ENCODE results near the gene ATAD2B. TPM values are rescaled to one million over a fixed set of nuclear protein-coding genes. Genes with fewer than 3 reads are reported as not detected.

The ATAD2B gene
- total RNA-seq, 2 experiments from 2014 or later, result 9.4 to 21.7 TPM

- ChIA-PET POLR2A (interaction anchor here (0.6 to 1.3 kb wide), 3 partner anchors 82 to 310 kb away, joined by 3 to 5 read pairs (median 3); partner anchors contain the start of gene WDCP), CTCF (ENCODE audit: unreplicated experiment) (interaction anchor here (0.5 kb wide), 1 partner anchor 177 kb away, joined by 3 read pairs; no protein-coding TSS in a partner anchor)
- H3K9me3 ChIP-seq (ENCODE audit: low read length), result no peaks in the 10 kb centered on the region
- no peak overlapping the region for H2AFZ ChIP-seq (ENCODE audit: low read length)
- no peak overlapping the region for H3K4me2 ChIP-seq (ENCODE audit: low read length)
- TF ChIP-seq EZH2phosphoT487 (IDR thresholded peaks at IDR 0.05; ENCODE audit: borderline replicate concordance, low read depth, low read length), result no peak
- no peak for TF ChIP-seq CTCF (conservative IDR thresholded peaks at IDR 0.05; ENCODE audit: low read length)
- intact Hi-C loops (cut with micrococcal nuclease; ENCODE audit: unreplicated experiment), result no loop called here
- H3K79me2 ChIP-seq (ENCODE audit: insufficient read depth, low read depth, low read length), result no peaks in the 10 kb centered on the region
- H3K4me3 ChIP-seq (ENCODE audit: low read depth, low read length, poor library complexity, severe bottlenecking), result no peak overlapping the region
- no peak overlapping the region for H3K27ac ChIP-seq (ENCODE audit: low read depth, low read length, poor library complexity, severe bottlenecking)
- H3K36me3 ChIP-seq (ENCODE audit: insufficient read depth, low read length), result no peaks in the 10 kb centered on the region; the same call in 1 of the 2 replicates
- peaks cover 22% of the 10 kb centered on the region for H3K4me1 ChIP-seq (ENCODE audit: insufficient read depth, low read length, poor library complexity, severe bottlenecking)
- H4K20me1 ChIP-seq (ENCODE audit: insufficient read depth, low read length), result no peaks in the 10 kb centered on the region
- no peak for DNase-seq (ENCODE audit: low spot score)
- BruUV-seq (replicated peaks), result no TSS peak
- no peaks in the 10 kb centered on the region for H3K9me2 ChIP-seq (ENCODE audit: insufficient read depth, low read length)
These were observed 67.7 kb downstream of the ATAD2B start for GRCh38 chr2:23859234-23859633.

GRCh38 chr2:23850564-23851256 lies 76.2 kb downstream of the ATAD2B start:
- Histone ChIP-seq H3K36me3 (ENCODE audit: insufficient read depth, low read length) (no peaks in the 10 kb centered on the region; the same call in 1 of the 2 replicates), H4K20me1 (ENCODE audit: insufficient read depth, low read length) (0 out of 2 replicates have a peak, but pooled peaks cover 4% of the 10 kb centered on the region), H3K79me2 (ENCODE audit: insufficient read depth, low read depth, low read length) (no peaks in the 10 kb centered on the region), H3K4me2 (ENCODE audit: low read length) (no peak overlapping the region), H3K27ac (ENCODE audit: low read depth, low read length, poor library complexity, severe bottlenecking) (no peak overlapping the region), H3K9me3 (ENCODE audit: low read length) (no peaks in the 10 kb centered on the region), H3K4me3 (ENCODE audit: low read depth, low read length, poor library complexity, severe bottlenecking) (no peak overlapping the region), H2AFZ (ENCODE audit: low read length) (no peak overlapping the region), H3K4me1 (ENCODE audit: insufficient read depth, low read length, poor library complexity, severe bottlenecking) (peaks cover 10% of the 10 kb centered on the region), H3K9me2 (ENCODE audit: insufficient read depth, low read length) (no peaks in the 10 kb centered on the region)
- peak; percentile 1 for DNase-seq (ENCODE audit: low spot score)
- CTCF ChIA-PET (ENCODE audit: unreplicated experiment), result interaction anchor here (0.8 kb wide), 1 partner anchor 26 kb away, joined by 4 read pairs; no protein-coding TSS in a partner anchor
- no TSS peak for BruUV-seq (replicated peaks)
- TF ChIP-seq CTCF (conservative IDR thresholded peaks at IDR 0.05; ENCODE audit: low read length) (no peak), EZH2phosphoT487 (IDR thresholded peaks at IDR 0.05; ENCODE audit: borderline replicate concordance, low read depth, low read length) (no peak)
- POLR2A ChIA-PET, result interaction anchor here (0.5 to 1.2 kb wide), 5 partner anchors 10 to 425 kb away, joined by 3 to 6 read pairs (median 4); no protein-coding TSS in a partner anchor
- intact Hi-C loops (cut with micrococcal nuclease; ENCODE audit: unreplicated experiment), result no loop called here

GRCh38 chr2:23844905-23845304 lies 82.0 kb downstream of the ATAD2B start:
- intact Hi-C loops (cut with micrococcal nuclease; ENCODE audit: unreplicated experiment), result no loop called here
- no peak overlapping the region for H3K27ac ChIP-seq (ENCODE audit: low read depth, low read length, poor library complexity, severe bottlenecking)
- no peaks in the 10 kb centered on the region for H3K36me3 ChIP-seq (ENCODE audit: insufficient read depth, low read length)
- BruUV-seq (replicated peaks), result no TSS peak
- H3K79me2 ChIP-seq (ENCODE audit: insufficient read depth, low read depth, low read length), result no peaks in the 10 kb centered on the region
- no peaks in the 10 kb centered on the region for H3K4me1 ChIP-seq (ENCODE audit: insufficient read depth, low read length, poor library complexity, severe bottlenecking)
- DNase-seq (ENCODE audit: low spot score), result no peak
- no peak for TF ChIP-seq CTCF (conservative IDR thresholded peaks at IDR 0.05; ENCODE audit: low read length)
- TF ChIP-seq EZH2phosphoT487 (IDR thresholded peaks at IDR 0.05; ENCODE audit: borderline replicate concordance, low read depth, low read length), result no peak
- no peak overlapping the region for H3K4me2 ChIP-seq (ENCODE audit: low read length)
- H2AFZ ChIP-seq (ENCODE audit: low read length), result no peak overlapping the region
- ChIA-PET CTCF (ENCODE audit: unreplicated experiment) (no interaction called here), POLR2A (interaction anchor here (0.7 kb wide), 1 partner anchor 240 kb away, joined by 3 read pairs; the partner anchor contains the start of gene TP53I3)
- no peaks in the 10 kb centered on the region for H4K20me1 ChIP-seq (ENCODE audit: insufficient read depth, low read length)
- no peak overlapping the region for H3K4me3 ChIP-seq (ENCODE audit: low read depth, low read length, poor library complexity, severe bottlenecking)
- peaks cover 19% of the 10 kb centered on the region; the same call in 1 of the 2 replicates for H3K9me3 ChIP-seq (ENCODE audit: low read length)
- H3K9me2 ChIP-seq (ENCODE audit: insufficient read depth, low read length), result 0 out of 2 replicates have a peak, but pooled peaks cover 3% of the 10 kb centered on the region

Data from OCI-LY7 (cell line).